GM21390 (cell line): ENCODE measurements around the gene CA5B.
"Not testable (repeated sequence)": the region's sequence is repeated elsewhere in the genome, so short reads cannot be mapped to it uniquely, and the experiment has no call there.

Experiments
- ATAC-seq: cut with Tn5 transposase; IDR thresholded peaks from one replicate; pipeline ENCODE4 v1.9.1; 2021; ENCODE audit not compliant: unreplicated experiment

Gene CA5B

DNA sequence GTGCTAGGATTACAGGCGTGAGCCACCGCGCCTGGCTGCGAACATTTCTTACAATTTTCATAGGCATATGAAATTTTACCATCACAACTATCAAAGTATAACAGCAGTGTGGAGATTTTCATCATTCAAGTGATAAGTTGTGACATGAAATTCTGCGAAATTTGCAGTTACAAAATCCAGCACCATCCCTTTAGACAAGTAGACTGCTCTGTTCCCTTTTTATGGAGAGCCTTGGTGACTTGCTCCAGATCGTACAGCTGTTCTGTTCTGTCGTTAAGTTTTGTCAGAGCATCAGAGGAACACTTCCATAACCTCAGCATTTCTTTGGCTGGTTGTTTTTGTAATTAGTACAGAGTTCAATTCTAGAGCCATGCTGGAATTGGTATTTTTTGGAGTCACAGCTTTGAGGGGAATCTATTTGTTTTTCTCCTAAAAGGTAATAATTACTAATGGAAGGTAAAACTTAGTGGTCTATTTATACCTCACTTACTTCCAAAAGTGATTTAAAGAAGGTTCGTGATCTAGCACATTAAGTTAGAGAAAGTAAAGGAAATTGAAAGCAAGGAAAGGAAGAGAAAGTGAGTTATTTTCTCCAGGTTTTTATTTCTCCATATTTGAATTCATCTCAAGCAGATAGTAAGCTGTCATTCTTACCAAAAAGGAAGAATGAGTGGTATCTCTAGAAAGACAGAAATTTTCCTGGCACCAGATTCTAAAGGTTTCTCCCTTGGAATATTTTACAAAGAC is 74.3 kb downstream of the CA5B start:
- ATAC-seq, result no peak

DNA sequence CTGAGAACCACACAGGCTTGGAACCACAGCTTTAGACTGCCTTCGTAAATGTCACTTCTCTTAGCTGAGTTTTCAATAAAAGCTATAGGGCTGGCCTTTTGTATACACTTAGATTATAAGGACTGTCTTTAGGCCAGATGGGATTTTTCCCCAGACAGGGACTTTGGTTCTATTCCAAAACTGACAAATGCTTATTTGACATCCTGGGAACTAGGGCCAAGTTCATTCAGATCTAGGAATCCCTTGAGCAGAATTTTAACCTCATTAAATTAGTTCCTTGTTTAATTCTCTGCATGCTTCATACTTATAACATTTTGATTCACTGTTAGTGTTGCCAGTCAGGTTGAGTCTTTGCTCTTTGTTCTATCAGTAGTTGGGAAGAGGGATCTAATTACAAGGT is 75.3 kb downstream of the CA5B start:
- ATAC-seq, result no peak

DNA sequence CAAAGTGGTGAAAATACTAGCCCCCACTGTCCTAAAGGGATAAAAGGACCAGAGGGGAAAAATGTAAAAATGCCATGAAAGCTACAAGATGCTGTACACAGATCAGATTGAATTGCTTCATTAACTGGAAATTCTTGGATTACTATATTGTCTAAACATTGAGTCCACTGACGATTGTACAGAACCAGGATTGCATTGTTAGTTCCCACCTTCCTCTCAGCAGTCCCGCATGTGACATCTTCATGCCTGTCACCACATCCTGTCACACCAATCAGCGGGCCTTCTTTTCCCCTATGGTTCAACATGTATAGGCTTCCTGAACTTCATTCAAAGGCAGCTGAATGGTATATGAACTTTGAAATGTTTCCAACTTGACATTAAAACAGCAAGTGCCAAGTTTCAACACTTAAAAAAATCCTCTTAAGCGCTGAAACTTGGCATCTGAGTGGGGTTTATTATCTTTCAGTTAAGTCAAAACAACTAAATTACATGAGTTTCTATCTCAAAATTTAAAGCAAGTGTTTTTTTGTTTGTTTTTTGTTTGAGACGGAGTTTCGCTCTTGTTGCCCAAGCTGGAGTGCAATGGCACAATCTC is 76.8 kb downstream of the CA5B start:
- no peak for ATAC-seq

DNA sequence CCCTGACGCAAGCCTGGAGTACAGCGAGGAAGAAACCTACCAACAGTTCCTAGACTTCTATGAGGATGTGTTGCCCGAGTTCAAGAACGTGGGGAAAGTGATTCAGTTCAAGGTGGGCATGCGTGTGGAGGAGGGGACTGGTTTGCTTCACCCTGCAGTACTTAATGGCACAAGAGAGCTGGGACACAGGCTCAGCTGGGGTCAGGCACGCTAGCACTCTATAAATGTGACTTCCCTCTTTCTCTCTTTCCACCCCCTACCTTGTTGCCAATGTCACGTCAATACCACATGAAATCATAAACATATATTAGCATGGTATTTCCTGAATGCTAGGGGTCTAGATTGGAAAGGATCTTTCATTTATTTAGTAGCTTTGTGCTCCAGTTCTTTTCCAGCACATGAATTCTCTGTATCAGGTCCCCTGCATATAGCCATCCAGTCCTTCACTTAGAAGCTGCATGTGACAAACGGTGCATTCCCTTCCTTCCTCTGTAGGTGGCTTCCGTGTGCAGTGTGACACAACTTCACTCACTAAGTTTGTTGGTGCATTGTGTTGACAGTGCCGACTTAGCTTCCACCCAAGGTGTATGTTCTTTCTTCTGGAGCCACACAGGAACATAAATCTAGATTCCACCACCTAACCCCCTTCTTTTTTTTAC is 77.8 kb downstream of the CA5B start:
- peak; percentile 93 for ATAC-seq

DNA sequence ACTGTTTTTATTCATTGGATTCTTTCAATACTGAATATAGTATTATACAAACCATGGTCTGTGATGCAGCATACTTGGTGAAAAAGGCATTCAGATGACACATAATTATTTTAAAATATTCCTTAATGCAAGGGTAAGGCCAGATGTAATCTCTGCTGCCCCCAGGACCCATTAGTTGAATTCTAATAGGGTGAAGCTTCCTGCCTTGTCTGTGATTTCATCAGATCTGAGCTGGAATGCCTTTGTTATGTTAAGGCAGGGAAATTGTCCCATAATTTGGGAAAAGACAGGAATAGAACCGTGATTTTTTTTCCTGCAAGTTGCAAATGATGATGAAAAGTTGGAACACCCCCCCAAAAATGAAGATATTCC is 78.4 kb downstream of the CA5B start:
- no peak for ATAC-seq

DNA sequence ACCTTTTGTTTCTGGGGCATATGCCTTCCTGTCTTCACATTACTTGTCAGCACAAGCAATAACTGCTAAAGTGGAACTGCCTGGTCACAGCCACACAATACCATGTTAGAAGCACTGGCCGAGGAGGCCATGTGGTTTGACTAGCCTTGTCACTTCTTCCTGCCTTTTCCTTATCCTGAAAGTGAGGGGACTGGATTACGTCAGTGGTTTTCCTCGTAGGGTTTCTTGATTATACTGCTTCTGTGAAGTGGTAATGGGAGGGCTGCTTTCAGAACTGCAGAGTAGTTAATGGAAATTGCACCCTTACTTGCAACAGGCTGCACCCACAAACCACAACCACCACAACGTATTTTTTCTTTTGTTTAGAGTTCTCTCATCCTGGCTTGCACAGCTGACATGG is 78.8 kb downstream of the CA5B start:
- no peak for ATAC-seq

DNA sequence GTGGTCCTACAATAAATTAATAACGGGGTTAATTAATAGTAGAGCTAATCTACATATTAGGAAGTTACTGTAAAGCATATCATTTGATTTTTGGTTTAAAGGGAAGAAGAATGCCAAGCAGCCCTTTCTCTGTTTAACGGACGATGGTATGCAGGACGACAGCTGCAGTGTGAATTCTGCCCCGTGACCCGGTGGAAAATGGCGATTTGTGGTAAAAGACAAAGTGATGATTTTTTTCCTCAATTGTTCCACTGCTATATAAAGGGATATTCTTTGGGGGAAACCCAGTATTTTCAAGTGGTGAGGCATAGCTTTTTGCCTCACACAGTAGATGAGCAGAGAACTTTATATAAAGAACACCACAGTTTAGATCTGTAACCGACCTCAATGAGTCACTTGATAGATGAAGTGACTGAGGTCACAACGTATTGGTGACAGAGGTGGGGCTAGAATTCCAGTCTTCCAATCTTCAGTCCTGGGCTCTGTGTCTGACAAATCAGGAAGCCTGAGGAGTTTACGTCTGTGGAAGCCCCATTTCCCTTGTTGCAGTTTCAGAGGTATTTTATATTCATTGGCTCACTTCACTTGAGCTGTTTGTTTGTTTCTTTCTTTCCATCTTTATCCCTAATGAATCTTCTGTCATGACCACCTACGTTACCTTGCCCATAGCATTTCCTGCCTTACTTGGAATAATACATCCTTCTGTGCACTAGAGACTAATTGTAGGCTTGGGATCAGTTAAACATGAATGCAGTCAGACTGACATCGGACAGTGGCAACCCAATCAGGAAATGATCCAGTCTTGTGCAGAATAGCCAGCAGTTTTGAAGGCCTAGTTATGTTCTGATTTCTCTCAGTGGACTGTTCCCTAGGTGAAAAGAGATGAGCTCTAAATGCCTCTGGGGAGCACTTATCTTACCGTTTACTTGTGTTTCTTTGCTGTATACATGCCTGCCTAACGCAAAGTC is 82.3 kb downstream of the CA5B start:
- ATAC-seq, result no peak

DNA sequence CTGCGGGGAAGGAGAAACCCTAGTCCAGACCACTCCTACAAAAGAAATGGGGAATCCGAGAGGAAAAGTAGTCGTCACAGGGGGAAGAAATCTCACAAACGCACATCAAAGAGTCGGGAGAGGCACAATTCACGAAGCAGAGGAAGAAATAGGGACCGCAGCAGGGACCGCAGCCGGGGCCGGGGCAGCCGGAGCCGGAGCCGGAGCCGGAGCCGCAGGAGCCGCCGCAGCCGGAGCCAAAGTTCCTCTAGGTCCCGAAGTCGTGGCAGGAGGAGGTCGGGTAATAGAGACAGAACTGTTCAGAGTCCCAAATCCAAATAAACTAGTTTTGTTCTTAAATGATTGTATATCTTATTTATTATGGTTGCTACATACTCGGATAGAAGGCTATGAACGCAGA is 84.9 kb downstream of the CA5B start:
- ATAC-seq, result no peak

DNA sequence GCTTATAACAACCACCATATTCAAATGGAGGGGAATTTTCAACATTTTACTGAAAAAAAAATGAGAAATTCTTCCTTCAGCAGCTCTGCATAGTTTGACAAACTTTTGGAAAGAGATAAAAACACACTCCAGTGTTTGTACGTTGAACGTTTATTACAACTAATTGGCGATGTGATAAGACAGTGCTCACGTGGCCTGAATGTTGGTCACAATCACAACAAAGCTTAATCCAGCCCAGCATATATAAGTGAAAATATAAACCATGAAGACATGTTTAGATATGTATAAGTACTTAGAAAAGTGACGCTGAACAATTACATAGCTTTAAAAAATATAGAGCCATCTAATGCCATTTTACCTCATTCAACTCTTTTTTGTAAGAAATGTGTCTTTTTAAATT is 87.9 kb downstream of the CA5B start:
- ATAC-seq, result no peak

DNA sequence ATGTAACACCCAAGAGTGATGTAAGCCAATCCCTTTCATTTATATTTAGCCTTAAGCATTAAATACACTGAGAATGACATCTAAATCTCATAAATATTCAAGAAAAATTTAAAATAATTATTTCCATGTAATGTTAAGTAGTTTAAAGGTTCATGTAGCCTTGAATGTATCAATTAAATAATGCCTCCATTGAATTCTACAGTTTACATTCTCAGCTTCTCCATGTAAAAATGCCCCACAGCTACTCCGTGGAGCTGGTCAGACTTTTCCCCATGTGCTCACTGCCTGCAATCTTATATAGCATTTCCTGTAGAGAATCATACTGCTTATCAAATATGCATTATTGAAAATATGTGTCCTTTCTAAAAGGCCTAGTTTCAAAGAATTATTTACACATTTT is 91.1 kb downstream of the CA5B start:
- no peak for ATAC-seq

DNA sequence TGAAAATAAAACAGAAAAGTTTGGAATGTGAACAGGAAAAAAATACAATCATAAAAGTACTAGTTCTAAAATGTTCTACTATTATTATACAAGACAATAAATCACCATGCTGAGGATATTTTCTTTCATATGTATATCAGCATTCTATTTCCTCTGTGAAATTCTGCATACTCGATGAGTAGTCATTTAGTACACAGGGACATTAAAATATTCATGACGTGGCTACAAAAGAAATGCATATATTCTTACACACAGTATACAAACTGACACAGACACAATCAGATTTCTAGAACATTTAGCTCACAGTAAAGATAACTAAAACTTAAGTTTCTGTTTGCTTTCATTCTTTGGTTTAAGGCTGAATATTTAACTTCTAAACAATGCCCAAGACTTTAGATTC is 93.3 kb downstream of the CA5B start:
- ATAC-seq, result not testable (repeated sequence)

DNA sequence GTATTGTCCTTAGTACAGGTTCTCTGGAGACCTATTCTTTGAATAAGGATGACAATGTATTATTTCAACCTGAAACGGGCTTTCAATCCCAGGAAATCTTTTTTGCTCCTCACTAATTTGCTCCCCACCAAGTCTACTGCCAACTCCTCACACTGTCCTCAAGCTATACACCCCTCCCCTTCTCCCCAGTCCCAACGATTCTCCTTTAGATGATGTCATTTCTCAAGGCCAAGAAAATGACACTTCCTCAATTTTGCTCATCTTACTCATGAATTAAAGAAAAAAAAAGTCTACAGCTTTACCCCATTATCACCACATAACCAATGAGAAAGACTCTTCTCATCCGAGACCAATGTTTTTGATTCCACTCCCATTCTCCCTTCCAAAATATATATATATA is 96.0 kb downstream of the CA5B start:
- ATAC-seq, result no peak

DNA sequence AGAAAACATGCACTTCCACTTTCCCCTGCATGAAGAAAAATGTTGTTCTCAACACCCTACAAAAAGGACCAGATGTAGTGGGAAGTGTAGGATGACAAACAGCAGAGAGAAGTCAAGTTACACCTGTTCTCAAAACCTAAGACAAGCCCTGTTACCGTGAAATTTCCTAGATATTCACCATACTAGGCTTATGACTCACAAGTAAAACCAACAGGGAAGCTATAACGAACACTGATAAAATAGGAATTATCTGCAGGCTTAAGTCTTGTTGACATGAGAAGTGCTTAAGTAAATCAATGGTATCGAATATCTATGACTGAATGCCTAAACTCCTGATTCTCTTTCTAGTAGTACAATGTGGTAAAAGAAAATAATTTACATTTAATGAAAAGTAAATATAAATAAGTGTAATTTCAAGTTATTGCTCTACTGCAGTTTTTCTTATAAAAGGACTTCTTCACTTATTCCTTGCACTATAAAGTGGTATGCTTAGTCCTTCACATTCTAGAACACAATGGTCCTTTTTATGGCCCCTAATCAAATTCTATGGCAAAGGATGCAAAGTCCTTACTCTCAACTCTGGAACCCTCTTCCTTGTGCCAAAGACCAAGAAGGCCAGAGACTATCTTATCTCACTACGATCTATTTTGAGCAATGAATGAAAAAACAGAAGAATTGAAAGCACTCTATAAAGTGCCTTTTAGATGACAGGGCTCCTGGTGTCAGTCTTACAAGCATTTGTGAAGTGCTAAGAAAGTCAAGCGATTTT is 96.9 kb downstream of the CA5B start:
- no peak for ATAC-seq
